GM03348 (cell line): Measurements from ENCODE around the gene FHL2.

Experiments used
- DNase-seq: peaks from one replicate; pipeline ENCODE4 v3.0.0; 2012; ENCODE audit warnings: low spot score

FHL2 gene

DNA sequence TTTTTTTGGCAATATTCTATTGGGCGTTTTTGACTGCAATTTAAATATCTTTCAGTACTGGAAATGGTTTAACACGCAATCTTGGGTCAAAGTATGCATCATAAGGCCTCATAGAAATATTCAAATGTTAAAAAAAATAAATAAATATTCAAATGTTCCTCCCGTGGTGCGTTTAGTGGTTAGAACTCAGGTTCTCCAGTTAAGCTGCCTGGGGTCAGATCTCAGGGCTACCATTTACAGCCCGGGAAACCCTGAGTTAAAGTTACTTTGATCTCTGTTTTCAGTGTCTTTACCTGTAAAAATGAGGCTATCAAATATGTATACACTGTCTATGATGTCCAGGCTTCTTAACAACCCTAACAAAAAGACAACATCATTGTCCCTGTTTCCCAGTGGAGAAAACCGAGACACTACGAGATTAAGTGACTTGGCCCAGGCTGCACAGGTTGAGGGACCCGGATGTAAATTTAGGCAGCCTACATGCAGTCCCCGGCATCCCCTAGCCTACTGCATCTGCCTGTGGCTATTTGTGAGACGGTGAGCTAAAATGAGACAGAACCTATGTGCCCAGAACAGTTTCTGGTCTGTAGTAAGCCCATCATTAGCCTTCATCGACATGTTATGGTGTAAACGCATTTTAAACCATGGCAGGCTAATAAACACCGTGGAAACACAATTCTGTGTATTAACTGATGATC, 1.7 kb downstream of the FHL2 start:
- no peak for DNase-seq

DNA sequence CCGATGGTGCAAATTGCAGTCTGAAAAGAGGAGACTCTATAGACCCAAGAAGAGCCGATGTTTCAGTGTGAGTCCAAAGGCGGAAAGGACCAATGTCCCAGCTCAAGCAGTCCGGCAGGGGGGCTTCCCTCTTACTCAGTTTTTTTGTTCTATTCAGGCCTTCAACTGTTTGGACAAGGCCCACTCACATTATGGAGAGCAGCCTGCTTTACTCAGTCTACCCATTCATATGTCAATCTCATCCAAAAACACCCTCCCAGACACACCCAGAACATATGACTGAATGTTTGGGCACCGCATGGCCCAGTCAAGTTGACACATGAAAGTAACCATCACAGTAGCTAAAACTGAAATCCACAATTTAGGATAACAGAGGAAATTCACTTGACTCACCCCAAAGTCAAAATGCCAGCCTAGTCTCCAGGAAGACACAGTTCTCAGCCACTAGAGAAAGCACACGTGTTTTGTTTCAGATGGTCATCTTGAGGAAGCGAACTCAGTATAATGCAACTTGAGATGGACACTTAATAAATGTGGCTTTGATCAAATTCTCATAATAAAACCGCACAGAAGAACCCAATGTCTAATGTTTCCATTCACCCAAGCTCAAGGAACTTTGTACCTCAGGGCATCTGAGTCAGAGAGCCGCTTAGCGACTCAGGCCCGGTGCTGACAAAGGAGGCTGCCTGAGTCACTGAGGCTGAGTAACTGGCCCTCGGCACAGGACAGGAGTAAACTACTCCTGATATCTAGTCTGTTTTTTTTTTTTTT, 2.4 kb downstream of the FHL2 start:
- DNase-seq, result peak; percentile 82

DNA sequence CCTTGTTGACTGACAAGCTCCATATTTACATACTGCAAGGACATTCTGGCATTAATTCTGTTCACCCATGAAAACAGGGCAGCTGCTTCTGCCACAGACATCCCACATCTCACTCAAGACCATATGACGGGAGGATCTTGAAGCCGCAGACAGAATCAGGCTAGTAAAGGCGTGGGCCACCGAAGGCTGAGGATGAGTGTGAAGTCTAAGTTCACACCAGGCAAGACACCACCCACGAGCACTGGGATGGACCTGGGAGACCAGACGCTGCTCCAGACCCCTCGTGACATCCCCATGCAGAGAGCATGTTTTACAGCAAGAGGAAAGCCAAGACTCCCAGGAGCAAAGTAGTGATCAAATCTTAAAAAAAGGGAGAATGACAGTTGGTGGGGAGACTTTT, 3.2 kb downstream of the FHL2 start:
- DNase-seq, result no peak

DNA sequence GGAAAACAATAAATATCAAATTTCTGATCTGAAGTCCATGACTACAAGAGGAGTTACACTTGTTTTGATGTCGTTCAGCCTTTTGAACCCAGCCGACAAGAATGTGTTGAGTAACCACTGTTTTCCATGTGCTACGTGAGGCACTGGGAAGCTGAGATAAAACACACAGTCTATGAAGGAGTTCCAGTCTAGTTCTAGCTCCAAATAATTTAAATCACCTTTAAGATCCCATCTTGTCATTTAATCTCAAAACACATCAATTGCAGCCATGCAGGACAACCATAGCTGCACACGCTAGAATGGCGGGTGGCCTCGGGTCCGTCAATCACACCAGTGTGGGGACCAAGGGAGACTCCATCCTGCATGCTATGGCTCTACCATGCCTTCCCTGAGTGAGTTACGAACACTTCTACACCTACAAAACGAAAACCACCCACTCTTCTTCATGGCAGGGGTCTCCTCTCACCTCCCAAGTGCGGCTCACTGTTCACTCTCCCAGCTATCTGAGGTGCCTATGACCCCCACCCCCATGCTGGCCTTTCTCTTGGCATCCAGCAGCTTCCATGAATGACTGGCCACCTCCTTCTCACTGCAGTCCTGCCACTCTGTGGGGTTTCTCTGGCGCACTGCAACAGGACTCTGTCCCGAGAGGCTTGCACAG, 3.8 kb downstream of the FHL2 start:
- DNase-seq, result no peak

DNA sequence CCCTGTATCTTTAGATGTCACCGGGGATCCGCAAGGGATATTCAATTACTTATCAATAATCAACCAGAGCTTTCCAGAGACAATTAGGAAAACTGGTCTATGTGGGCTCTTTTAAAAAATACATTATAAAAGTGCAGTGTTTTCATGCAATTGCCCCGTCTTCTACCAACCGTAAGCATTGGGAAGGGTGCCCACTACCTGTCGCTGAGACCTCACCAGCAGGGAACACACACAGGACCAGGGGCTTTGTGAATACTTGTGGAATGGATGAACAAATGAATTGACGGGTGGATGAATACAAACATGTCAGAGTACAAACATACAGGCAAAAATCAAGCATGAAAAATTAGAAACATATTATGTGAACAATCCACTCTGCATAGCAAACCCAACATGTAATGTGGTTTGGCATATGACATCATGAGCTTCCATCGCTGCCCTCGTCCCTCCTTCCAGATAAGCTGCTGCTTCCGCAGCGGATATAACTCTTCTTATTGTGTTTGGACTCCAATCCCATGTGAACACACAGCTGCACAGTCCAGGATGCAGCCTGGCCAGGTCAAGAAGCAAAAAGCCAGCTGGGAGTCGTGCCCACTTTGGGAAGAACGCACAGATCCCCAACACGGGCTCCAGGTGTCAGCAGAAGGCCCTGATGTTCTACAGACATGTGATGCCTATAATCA, 5.3 kb downstream of the FHL2 start:
- peak; percentile 62 for DNase-seq

DNA sequence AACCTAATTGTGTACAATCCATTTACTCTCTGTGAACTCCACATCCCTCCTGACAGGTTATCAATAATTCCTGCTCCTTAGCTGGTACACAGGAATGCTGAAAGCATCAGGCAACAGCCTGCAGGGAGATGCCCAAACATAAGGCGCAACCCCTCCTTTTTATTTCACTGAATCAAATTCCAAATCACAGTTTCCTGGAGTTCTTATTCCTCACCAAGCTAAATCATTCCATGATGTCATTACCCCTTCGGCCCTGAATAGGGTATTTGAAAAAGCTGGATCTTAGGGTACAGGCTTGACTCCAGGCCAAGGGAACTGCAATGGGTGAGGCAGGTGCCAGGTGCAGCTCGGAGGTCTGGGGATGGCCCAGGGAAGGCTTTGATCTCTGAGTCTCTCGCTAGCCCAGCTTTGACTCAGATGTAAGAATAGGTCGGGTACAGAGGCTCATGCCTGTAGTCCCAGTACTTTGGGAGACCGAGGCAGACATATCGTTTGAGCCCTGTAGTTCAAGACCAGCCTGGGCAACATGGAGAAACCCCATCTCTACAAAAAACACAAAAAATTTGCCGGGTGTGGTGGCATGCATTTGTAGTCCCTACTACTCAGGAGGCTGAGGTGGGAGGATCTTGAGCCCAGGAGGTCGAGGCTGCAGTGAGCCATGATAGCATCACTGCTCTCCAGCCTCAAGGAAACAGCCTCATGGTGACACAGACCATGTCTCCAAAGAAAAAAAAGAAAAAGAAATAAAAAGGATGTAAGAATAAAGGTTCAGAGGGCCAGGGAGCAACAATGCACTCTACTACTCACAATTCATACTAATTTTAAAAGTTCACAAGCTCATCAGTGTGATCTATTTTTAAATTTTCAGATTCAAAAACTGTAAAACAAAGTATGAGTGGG, 6.8 kb downstream of the FHL2 start:
- DNase-seq, result no peak

DNA sequence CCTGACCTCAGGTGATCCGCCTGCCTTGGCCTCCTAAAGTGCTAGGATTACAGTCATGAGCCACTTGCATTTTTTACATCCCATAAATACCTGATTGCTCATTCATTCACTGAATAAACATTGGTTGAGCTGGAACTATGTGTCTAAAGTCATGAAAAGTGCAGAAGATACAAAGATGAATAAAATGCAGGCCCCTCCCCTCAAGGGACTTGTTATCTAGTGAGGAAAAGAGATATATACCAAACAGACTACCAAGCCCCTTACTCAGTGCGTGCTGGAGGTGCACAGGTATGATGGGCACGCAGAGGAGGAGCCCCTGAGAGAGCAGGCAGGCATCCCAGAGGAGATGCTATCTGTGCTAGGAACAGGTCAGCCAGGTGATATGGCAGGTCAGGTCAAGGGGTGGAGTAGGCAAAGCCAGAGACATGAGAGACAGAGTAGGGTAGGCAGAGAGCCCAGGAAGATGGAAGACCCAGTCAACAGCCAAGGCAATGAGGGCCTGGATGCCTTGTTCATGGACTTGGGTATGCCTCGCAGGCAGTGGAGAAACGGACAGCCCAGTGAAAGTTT, 7.7 kb downstream of the FHL2 start:
- DNase-seq, result no peak

DNA sequence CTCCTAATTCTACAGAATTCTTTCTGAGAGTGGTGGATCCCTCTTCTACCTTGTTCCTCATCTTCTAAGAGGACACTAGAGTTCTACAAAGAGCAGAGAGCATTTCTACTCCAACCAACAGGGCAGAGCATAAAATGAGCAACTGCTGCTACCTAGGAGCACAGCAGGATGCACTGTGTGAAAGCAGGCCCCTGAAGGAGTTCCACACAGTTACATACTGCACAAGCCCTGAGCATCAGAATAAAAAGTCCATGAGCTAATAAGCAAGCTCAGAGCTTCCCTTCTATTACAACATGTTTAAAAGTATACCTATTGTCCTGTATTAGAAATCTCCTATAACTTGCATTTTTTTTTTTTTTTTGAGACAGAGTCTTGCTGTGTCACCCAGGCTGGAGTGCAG, 8.4 kb downstream of the FHL2 start:
- no peak for DNase-seq

DNA sequence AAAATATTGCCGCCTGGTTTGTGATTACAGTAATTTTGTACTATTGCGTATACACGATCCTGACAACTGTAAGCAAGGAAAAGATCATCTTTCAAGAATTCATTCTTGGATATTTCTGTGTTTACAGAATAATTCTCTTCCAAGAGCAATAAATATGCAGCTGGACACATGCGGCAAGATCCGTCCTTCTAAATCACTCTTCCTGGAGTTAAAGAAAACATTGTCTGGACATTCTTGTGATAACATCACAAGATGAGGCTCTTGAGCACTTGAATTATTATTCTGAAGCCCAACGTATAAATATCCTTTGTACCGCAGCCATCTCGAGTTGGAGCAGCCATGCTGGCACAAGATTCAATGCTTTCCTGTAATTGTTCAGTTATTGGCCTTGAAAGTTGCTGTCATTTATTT, 9.9 kb downstream of the FHL2 start:
- DNase-seq, result peak; percentile 72

DNA sequence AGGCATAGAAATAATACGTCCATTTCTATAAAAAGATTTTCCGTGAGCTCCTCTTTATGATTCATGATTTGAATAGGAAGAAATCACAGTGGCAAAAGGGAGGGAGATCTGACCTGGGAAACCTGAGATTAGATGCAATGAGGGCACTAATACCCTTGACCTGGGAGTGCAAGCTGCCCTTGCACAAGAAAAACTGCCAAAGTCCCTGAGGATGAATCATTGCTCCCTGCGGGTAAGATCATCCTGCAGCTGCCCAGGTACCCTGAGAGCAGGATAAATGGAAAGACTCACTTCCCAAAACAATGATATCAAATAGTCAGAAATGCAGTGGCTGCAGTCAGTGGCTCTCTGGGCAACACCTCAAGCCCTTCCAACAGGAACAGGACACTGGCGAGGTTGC, 11.6 kb downstream of the FHL2 start:
- no peak for DNase-seq

DNA sequence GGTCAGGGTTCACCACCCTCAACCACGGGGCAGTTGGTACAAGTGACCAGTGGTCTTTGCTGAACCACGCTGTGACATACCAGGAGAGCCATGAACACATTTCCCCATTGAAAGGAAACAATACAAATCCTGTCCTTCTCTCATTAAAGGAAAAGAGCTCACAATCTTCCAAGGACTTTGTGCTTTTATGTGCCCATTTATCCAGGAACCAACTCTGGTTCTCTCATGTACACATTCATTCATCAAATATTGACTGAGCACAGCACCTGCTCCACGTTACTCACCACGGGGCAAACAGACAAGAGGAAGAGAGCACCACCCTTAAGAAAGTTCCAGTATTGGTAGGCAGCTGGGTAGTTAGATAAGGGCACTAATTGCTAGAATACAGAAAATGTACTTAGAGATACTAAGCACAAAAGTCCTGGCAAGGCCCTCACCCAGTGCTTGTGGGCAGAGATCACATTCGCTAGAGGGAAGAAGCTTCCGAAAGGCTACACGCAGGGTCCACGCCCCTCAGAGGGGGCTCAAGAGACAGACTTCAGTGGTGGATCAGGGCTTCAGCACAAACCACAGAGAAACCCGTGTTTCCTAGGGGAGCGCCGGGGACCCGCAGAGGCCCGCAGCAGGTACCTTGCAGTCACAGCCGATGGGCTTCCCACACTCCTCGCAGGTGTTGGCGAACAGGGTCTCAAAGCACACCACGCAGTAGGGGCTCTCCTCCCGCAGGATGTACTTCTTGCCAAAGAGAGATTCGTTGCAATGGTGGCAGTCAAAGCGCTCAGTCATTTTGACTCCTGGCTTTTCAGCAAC, 12.9 kb downstream of the FHL2 start:
- DNase-seq, result no peak

DNA sequence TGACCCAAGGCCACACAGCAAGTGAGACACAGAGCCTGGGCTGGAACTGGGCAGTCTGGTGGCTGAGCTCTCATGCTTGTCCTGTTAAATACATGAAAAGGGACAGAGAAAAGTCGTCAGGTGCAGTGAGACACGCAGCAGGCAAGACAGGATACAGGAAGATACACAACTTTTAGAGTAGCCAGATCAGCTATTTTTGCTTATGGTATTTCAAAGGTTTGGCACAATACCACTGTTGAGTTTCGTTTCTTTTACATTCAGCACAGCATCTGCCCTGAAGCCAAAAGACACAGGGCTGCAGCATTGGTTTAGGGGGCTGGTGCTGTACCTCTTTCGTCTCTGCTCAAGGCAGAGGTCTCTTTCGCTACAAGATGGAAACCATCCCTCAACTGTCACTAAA, 14.0 kb downstream of the FHL2 start:
- no peak for DNase-seq

DNA sequence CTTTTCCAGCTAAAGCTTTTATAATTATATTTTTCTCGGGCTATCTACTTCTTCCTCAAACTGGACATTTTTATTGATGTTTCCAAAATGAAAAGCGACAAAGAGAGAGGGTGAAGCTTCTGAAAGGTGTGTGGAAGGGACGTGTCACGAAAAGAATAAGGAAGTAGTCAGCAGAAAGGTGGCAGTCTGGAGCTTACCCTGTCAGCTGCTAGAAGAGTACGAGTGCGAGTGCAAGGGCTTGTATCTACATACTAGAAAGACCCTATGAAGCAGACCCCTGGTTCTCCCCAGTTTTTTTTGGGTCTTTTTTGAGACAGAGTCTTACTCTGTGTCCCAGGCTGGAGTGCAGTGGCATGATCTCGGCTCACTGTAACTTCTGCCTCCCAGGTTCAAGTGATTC, 14.6 kb downstream of the FHL2 start:
- DNase-seq, result no peak

DNA sequence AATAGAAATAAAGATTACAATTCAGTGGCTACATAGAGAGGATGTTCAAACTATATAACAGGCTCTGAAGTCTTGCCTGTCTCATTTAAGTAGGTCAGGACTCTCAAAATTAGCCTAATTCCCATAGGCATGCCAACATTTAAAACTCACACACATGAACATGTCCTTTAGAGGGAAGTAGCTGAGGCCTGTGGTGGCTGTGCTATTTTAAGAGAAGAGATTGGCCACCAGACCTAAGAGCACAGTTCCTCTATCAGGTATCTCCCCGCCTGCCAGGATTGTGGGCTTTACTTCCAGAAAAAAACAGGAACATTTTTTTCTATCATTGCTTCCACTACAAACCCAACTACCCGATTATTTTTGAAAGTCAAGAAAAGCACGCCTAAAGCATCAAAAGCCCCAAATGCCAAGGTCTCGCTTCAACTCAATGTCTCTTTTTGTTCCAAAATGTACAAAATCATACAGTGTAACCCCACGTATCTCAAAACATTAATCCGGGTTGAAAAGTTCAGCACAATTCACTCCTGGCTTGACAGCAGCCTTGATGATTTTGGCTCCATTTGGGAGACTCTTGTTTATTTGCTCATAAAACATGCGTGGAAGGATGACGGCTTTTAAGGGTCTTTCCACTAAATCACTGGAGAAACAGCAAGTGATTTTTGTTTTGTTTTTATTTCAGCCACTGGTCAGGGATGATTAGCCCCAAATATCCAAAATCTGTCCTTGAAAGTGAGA, 15.3 kb downstream of the FHL2 start:
- DNase-seq, result no peak

DNA sequence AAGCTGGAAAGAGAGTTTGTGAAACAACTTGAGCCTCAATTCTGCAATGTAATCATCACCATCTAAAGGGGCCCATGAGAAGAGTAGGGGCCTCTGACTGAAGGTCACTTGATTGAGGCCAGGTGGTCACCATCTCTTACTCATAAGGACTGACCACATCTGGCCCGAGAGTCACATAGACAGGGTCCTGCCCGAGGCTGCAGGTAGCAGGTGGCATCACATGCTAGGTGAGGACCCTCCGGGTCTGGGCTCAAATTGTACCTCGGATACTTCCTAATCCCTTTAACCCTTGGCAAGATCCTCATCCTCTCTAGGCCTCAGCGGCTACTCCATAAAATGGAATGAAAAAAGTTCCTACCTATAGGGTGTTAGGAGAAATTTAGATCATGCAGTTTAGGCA, 16.7 kb downstream of the FHL2 start:
- DNase-seq, result no peak

DNA sequence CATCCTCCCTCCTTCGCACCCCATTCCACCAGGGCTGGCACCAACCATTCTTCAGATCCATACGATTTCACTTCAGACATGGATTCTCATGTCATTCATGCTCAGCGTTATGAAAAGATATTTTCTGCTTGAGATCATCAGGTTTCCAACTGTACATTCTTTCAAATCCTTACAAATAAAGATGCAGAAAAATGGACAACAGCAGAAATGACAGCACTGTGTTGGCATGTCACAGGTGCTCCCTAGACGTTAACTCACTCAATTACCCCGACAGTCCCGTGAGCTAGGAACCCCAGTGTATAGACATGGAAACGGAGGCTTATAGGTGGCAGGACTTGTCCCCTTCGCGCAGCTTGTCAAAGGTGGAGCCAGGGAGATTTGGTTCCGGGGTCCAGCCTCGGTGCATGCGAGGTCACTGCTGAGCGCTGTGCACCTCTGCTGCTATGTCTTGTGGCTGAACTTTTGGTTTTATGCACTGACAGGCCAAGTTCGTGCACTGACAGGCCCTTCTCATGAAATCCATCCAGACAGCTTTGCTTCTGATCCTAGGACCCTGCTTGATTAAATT, 17.7 kb downstream of the FHL2 start:
- no peak for DNase-seq

DNA sequence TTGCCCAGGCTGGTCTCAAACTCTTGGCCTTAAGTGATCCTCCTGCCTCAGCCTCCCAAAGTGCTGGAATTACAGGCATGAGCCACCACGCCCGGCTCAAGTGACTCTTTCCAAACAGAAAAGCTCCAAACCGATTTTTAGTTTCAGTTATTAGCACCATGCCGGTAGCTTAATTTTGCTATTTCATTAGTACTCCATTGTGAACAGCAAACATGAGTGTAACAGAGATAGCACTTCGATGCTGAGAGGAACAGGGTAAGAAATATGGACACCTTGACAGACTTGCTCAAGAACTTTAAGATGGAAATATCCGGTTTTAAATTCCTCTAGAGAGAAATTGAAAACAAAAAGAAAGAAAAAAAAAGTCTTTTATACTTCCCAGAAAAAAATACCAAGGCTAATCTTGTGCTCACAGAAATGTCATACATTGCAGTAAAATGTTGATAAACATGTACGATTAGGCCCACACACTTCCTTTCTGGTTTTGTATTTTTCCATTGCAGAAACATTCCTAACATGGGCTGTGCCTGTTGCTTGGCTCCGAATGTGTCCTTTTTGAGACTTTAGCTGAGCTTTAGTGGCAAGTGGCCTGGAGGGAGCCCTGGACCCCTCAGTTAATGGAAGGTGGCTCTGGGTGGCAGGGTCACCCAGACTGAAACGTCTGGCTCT, 18.3 kb downstream of the FHL2 start:
- DNase-seq, result peak; percentile 58

DNA sequence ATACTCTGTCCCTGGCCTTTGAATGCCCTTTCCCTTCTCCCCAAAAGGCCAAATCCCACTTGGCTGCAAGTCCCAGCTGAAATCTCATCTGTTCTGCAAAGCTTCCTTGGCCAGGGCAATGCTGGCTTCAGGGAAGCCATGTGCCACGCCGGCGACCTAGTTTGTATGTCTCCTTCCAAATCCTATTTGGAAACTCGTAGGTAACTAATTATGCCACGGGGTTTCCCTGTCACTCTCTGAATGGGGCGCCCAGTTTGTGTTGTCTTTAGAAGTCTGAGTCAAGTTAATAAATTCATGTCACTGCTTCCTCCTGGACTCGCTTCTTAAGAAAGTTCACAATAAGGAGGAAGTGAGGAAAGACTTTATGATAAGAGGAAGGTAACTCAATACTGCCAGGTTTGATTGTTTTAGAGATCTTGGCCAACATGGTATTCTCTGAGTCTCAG, 19.1 kb downstream of the FHL2 start:
- DNase-seq, result no peak

DNA sequence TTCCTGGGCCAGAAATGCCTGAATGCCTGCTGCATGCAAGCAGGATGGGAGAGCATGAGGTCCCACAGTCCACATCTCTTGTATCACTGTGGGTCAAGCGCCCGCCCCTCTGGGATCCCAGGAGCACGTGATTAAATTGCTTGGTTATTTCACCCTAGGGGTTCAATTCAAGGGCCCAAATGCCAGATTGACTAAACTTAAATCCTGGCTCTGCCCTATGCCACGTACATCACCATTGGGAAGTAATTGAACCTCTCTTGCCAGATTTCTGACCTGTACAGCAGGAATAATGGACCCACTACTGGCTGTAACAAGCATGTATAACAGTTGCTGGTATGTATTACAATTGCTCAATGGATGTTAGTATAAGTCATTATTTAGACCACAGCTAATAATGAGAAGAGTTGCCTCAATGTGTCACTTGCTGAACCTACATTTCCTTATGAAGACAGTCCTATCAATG, 19.9 kb downstream of the FHL2 start:
- no peak for DNase-seq
